ENCODE data around the gene SLC4A4.

DNA sequence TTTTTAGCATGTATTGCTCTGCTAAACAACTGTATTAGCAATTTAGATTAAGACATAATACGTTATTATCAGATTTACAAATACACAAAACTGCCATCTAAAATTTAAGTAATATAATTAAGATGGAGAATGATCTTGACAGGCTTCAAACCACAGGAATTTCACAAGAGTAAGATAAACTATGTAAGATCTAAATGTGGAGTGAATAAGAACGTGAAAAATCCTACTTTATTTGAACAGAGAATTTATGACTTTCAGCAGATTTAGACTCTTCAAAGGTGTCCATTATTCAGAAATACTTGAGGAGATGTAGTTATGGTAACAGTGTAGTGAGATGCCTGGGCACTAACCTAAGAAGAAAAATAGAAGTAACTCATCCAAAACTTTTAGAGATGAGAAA lies 73.2 kb downstream of the SLC4A4 start:
- TF ChIP-seq CTCF (conservative IDR thresholded peaks at IDR 0.05 in 1 of 2, IDR thresholded peaks at IDR 0.05 in 1 of 2; ENCODE audit: low read depth in 1 of 2, low read length in 2 of 2) (no peak), EZH2 (IDR thresholded peaks at IDR 0.05; ENCODE audit: low read length, missing control alignments) (no peak)

All from fibroblast of lung (primary cell).